Panc1 (cell line): Measurements from ENCODE around the gene OGFOD2.

Source experiments
- POLR2AphosphoS5 ChIP-seq: IDR thresholded peaks from 2 replicates; pipeline ENCODE4 v1.6.1; 2012; ENCODE audit warnings: mild to moderate bottlenecking, low read depth, low read length, moderate library complexity
- SIN3A ChIP-seq: IDR thresholded peaks from 2 replicates; pipeline ENCODE4 v1.6.1; 2012; ENCODE audit warnings: low read depth, mild to moderate bottlenecking, low read length, moderate library complexity, borderline replicate concordance; ENCODE audit not compliant: insufficient read depth
- TCF7L2 ChIP-seq: IDR thresholded peaks from 2 replicates; pipeline ENCODE4 v1.6.1; 2011; ENCODE audit warnings: mild to moderate bottlenecking, low read depth, low read length, inconsistent platforms
- TF ChIP-seq, protein P1 (sequence below): fragments of 450-650 bp; IDR thresholded peaks from 2 replicates; pipeline ENCODE4 v1.5.1; 2017; ENCODE audit warnings: mild to moderate bottlenecking

DNA sequence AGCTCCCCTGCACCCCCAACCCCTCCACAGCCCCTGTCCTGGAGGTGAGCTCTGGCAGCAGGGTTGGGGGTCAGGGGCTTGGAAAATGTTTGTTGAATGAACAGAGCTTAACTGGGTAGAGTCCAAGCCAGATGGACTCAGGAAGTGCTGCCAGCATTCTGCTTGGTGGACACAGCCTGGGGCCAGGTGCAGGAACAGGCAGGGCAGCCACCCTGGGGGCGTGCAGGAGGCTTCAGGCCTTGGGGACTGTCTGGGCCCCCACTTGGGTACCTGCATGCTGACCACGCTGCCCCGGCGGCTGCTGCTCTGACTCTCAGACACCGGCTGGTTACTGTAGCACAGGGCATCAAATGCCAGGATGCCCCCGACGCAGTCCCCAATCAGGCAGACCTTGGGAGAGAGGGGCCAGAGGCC lies 21.2 kb downstream of the OGFOD2 start:
- TF ChIP-seq, protein P1, sequence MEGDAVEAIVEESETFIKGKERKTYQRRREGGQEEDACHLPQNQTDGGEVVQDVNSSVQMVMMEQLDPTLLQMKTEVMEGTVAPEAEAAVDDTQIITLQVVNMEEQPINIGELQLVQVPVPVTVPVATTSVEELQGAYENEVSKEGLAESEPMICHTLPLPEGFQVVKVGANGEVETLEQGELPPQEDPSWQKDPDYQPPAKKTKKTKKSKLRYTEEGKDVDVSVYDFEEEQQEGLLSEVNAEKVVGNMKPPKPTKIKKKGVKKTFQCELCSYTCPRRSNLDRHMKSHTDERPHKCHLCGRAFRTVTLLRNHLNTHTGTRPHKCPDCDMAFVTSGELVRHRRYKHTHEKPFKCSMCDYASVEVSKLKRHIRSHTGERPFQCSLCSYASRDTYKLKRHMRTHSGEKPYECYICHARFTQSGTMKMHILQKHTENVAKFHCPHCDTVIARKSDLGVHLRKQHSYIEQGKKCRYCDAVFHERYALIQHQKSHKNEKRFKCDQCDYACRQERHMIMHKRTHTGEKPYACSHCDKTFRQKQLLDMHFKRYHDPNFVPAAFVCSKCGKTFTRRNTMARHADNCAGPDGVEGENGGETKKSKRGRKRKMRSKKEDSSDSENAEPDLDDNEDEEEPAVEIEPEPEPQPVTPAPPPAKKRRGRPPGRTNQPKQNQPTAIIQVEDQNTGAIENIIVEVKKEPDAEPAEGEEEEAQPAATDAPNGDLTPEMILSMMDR: no peak
- TF ChIP-seq POLR2AphosphoS5: no peak
- TF ChIP-seq TCF7L2: no peak
- no peak for TF ChIP-seq SIN3A
